IMR-90 (cell line): Measurements from ENCODE around the gene SORBS1. TPM values are rescaled to one million over a fixed set of nuclear protein-coding genes. Genes with fewer than 3 reads are reported as not detected.

Experiments used
- ATAC-seq: fragments of 200-7000 bp; cut with Tn5 transposase; 2 replicates; pipeline ENCODE4 v1.9.1; 2020; ENCODE audit warnings: low read depth, mild to moderate bottlenecking, moderate library complexity
- BruUV-seq: library from RNA; stranded (reverse); fragments of 400-500 nt; replicated peaks from 2 replicates; lab custom pipeline; 2021; lab: Mats Ljungman, UMichigan
- CTCF ChIA-PET: fragments of 300-600 bp; formaldehyde crosslinking; extraction: SDS; loops from one replicate; lab custom pipeline; 2021; ENCODE audit warnings: antibody characterized with exemption; lab: Yijun Ruan, JAX
- POLR2A ChIA-PET: fragments of 300-600 bp; sonication (Branson Sonifier 250); formaldehyde crosslinking; loops from one replicate; lab custom pipeline; 2022; ENCODE audit warnings: antibody characterized with exemption; ENCODE audit not compliant: unreplicated experiment; lab: Charles Lee
- DNase-seq: peaks from one replicate; pipeline ENCODE4 v3.0.0; 2013
- H2AFZ ChIP-seq: replicated peaks from 2 replicates; pipeline ENCODE3; 2013; ENCODE audit warnings: low read length, mild to moderate bottlenecking; ENCODE audit not compliant: poor library complexity
- H2AK5ac ChIP-seq: 2 replicates; pipeline ENCODE4 v1.6.1; 2013; ENCODE audit warnings: low read depth, low read length, inconsistent platforms
- H2AK9ac ChIP-seq: replicated peaks from 2 replicates; pipeline ENCODE3; 2013; ENCODE audit warnings: mild to moderate bottlenecking, low read depth, low read length, moderate library complexity; ENCODE audit not compliant: poor library complexity
- H2BK120ac ChIP-seq: 2 replicates; pipeline ENCODE4 v1.6.1; 2013; ENCODE audit warnings: low read depth, low read length, inconsistent platforms
- H2BK15ac ChIP-seq: 3 replicates; pipeline ENCODE4 v1.6.1; 2013; ENCODE audit warnings: low read depth, low read length, inconsistent platforms
- H2BK20ac ChIP-seq: 2 replicates; pipeline ENCODE4 v1.6.1; 2013; ENCODE audit warnings: low read depth, mild to moderate bottlenecking, inconsistent platforms, low read length, moderate library complexity
- H2BK5ac ChIP-seq: 2 replicates; pipeline ENCODE4 v1.6.1; 2013; ENCODE audit warnings: mild to moderate bottlenecking, low read depth, low read length, inconsistent platforms; ENCODE audit not compliant: poor library complexity, severe bottlenecking
- H3K14ac ChIP-seq: replicated peaks from 2 replicates; pipeline ENCODE4 v1.6.1; 2013; ENCODE audit warnings: low read depth, low read length, inconsistent platforms
- H3K18ac ChIP-seq: 2 replicates; pipeline ENCODE4 v1.6.1; 2013; ENCODE audit warnings: low read depth, low read length, control low read depth
- H3K23ac ChIP-seq: 2 replicates; pipeline ENCODE4 v1.6.1; 2013; ENCODE audit warnings: low read depth, low read length, inconsistent platforms
- H3K27ac ChIP-seq: 2 replicates; pipeline ENCODE4 v1.5.1; 2013; ENCODE audit warnings: mild to moderate bottlenecking, control low read depth, low read length; ENCODE audit not compliant: insufficient read depth
- H3K27me3 ChIP-seq: 2 replicates; pipeline ENCODE4 v1.6.1; 2013; ENCODE audit warnings: low read length; ENCODE audit not compliant: control insufficient read depth, insufficient read depth
- H3K36me3 ChIP-seq: 2 replicates; pipeline ENCODE4 v1.6.1; 2013; ENCODE audit warnings: low read length, mixed read lengths; ENCODE audit not compliant: control insufficient read depth, insufficient read depth
- H3K4ac ChIP-seq: 2 replicates; pipeline ENCODE4 v1.6.1; 2013; ENCODE audit warnings: low read depth, low read length, inconsistent platforms
- H3K4me1 ChIP-seq: 2 replicates; pipeline ENCODE4 v1.6.1; 2013; ENCODE audit warnings: low read length, mixed read lengths; ENCODE audit not compliant: control insufficient read depth, insufficient read depth
- H3K4me2 ChIP-seq: 2 replicates; pipeline ENCODE4 v1.6.1; 2013; ENCODE audit warnings: low read depth, mild to moderate bottlenecking, control low read depth, low read length, moderate library complexity
- H3K4me3 ChIP-seq: 2 replicates; pipeline ENCODE4 v1.5.1; 2013; ENCODE audit warnings: low read depth, mild to moderate bottlenecking, control low read depth, low read length, moderate library complexity; ENCODE audit not compliant: insufficient read depth
- H3K56ac ChIP-seq: 2 replicates; pipeline ENCODE4 v1.6.1; 2013; ENCODE audit warnings: low read length, inconsistent platforms; ENCODE audit not compliant: insufficient read depth; ENCODE audit errors: extremely low read depth
- H3K79me1 ChIP-seq, 2 experiments: 2 replicates each; pipeline ENCODE4 v1.6.1; 2013; ENCODE audit warnings: low read length in 2 of 2, inconsistent platforms in 1 of 2, low read depth in 1 of 2
- H3K9ac ChIP-seq: 2 replicates; pipeline ENCODE4 v1.6.1; 2013; ENCODE audit warnings: low read depth, low read length, control low read depth
- H3K9me1 ChIP-seq: 2 replicates; pipeline ENCODE4 v1.6.1; 2013; ENCODE audit warnings: low read length, inconsistent platforms; ENCODE audit not compliant: insufficient read depth
- H3K9me3 ChIP-seq: 2 replicates; pipeline ENCODE4 v1.6.1; 2013; ENCODE audit warnings: low read length; ENCODE audit not compliant: control insufficient read depth, insufficient read depth
- H4K20me1 ChIP-seq: 2 replicates; pipeline ENCODE4 v1.6.1; 2013; ENCODE audit warnings: low read length, inconsistent platforms; ENCODE audit not compliant: insufficient read depth
- H4K5ac ChIP-seq: 2 replicates; pipeline ENCODE4 v1.6.1; 2013; ENCODE audit warnings: mild to moderate bottlenecking, low read depth, low read length, control low read depth
- H4K8ac ChIP-seq, 2 experiments: 2 replicates each; pipeline ENCODE4 v1.6.1; 2013; ENCODE audit warnings: low read depth in 2 of 2, low read length in 2 of 2, control low read depth in 1 of 2, inconsistent platforms in 1 of 2
- H4K91ac ChIP-seq: 2 replicates; pipeline ENCODE4 v1.6.1; 2013; ENCODE audit warnings: low read depth, low read length, inconsistent platforms; ENCODE audit not compliant: insufficient read depth
- NFE2L2 ChIP-seq: fragments of 150-350 bp; IDR thresholded peaks from 2 replicates; pipeline ENCODE4 v1.6.1; 2016; ENCODE audit warnings: low read depth, mild to moderate bottlenecking, low read length
- RAD21 ChIP-seq: IDR thresholded peaks from 2 replicates; pipeline ENCODE4 v1.6.1; 2012; ENCODE audit warnings: low read length, improper control_type of control experiment
- WGBS, 2 experiments: methylation state at CpG; one replicate each; pipeline versions ENCODE4 v1.1.5 to v1.1.7; 2013; ENCODE audit warnings: missing lambda C conversion rate in 2 of 2; ENCODE audit not compliant: insufficient read length in 1 of 2; ENCODE audit errors: extremely low coverage in 2 of 2; 5-methylcytosine and 5-hydroxymethylcytosine counted together
- dilution Hi-C: fragments of 300-500 bp; cut with HindIII; formaldehyde crosslinking; loops from one replicate; pipeline ENCODE4 v1.14.3; 2018; ENCODE audit warnings: low sequenced_read_pairs; ENCODE audit not compliant: unreplicated experiment
- in situ Hi-C: fragments of 300-500 bp; cut with MboI; formaldehyde crosslinking; loops from 3 replicates; pipeline ENCODE4 v1.14.3; 2019; ENCODE audit warnings: low sequenced_read_pairs, inconsistent platforms, mixed read lengths
- intact Hi-C: fragments of 100-400 bp; cut with micrococcal nuclease; formaldehyde crosslinking; loops from 2 replicates; pipeline ENCODE4 v1.10.0; 2022
- polyA plus RNA-seq, 3 experiments: library from polyadenylated mRNA; depleted of rRNA; stranded (reverse); fragments of >200 nt; gene quantifications; 2 replicates each; pipeline ENCODE4 v1.2.3, GENCODE V29; 2012; ENCODE audit warnings: low replicate concordance in 1 of 3
- total RNA-seq: library from RNA; depleted of rRNA; stranded (reverse); fragments of >200 nt; gene quantifications from 2 replicates; pipeline ENCODE4 v1.2.3, GENCODE V29; 2012

The SORBS1 gene
- total and polyA plus RNA-seq, 2 of the 4 experiments (the other 2 are of a cell fraction), result 0.18 to 0.32 TPM

DNA sequence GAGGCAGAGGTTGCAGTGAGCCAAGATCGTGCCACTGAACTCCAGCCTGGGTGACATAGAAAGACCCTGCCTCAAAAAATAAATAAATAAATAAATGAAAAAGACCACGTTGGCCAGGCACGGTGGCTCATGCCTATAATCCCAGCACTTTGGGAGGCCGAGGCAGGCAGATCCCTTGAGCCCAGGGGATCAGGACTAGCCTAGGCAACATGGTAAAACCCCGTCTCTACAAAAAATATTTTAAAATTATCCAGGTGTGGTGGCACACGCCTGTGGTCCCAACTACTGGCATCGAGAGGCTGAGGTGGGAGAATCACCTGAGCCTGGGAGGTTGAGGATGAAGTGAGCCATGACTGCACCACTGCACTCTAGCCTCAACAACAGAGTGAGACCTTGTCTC is 153.6 kb downstream of the SORBS1 start:
- no peak overlapping the region for H4K91ac ChIP-seq
- no peak overlapping the region for H2BK20ac ChIP-seq
- H3K36me3 ChIP-seq, result no peaks in the 10 kb centered on the region
- H4K5ac ChIP-seq, result no peak overlapping the region
- H4K20me1 ChIP-seq, result no peaks in the 10 kb centered on the region
- no peak overlapping the region for H3K9ac ChIP-seq
- no peak overlapping the region for H2BK5ac ChIP-seq
- no peak overlapping the region for H3K27ac ChIP-seq
- no peaks in the 10 kb centered on the region; the same call in 1 of the 2 replicates for H3K27me3 ChIP-seq
- dilution Hi-C loops, result no loop called here
- H4K8ac ChIP-seq, result no peak overlapping the region
- no peak overlapping the region for H3K4me2 ChIP-seq
- no CpG with 5 or more reads among the region's 7 CpGs for WGBS, 2 experiments
- no peak overlapping the region for H2BK120ac ChIP-seq
- no peak overlapping the region for H3K18ac ChIP-seq
- ChIA-PET POLR2A (no interaction called here), CTCF (no interaction called here)
- ATAC-seq, result no peak
- TF ChIP-seq RAD21 (no peak), NFE2L2 (no peak)
- no peaks in the 10 kb centered on the region for H3K9me1 ChIP-seq
- H3K4me1 ChIP-seq, result no peaks in the 10 kb centered on the region
- H3K56ac ChIP-seq, result no peak overlapping the region
- H3K79me1 ChIP-seq, result no peaks in the 10 kb centered on the region
- DNase-seq, result no peak
- no TSS peak for BruUV-seq
- H3K4ac ChIP-seq, result no peak overlapping the region
- in situ Hi-C loops, result no loop called here
- H3K23ac ChIP-seq, result no peak overlapping the region
- no peak overlapping the region for H2AK9ac ChIP-seq
- H2AFZ ChIP-seq, result no peak overlapping the region
- no peaks in the 10 kb centered on the region for H3K9me3 ChIP-seq
- no peak overlapping the region for H2AK5ac ChIP-seq
- H2BK15ac ChIP-seq, result no peak overlapping the region
- intact Hi-C loops, result no loop called here
- no peak overlapping the region for H3K4me3 ChIP-seq
- H3K14ac ChIP-seq, result no peak overlapping the region
